Stimulated activated CD4-positive, alpha-beta T cell treated with anti-CD3 and anti-CD28 coated beads, Interleukin-1b, Interleukin-23, amount 100 ng/mL, for 24 hours (primary cell): ENCODE results near the gene FER1L5.

Source experiments
- DNase-seq, 4 experiments: peaks; one replicate each; pipeline ENCODE4 v3.0.0-alpha.2; 2020; ENCODE audit warnings: low read depth in 4 of 4, low spot score in 1 of 4

The FER1L5 gene

DNA sequence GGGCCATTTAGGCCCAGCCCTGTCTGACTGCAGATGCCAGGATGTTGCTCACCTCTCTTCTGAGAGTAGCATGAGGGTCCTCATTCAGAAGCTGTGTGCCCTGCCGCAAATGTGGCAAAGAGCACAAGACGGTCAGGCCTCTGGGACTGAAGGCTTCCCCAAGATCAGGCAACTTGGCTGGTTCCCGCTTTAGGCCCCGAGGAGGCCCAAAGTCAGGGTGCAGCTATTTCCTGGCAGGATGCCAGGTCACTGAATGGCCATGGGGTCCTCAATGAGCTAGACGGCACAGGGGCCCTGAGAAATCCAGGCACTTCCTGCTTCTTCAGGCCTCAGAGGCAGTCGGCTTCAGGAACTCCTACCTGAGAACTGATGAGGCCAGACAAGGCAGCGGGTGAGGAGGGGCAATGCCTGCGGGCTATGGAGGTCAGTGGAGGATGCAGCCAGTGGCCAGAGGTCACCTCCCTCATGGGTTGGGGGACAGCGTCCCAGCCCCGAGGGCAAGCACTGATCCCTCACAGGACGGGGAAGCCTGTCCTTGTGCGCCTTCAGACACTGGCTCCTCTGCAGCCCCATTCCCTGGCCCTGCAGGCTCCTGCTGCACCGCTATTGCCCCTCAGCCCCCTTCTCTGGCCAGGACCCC lies 52.4 kb downstream of the FER1L5 start:
- no peak for DNase-seq

DNA sequence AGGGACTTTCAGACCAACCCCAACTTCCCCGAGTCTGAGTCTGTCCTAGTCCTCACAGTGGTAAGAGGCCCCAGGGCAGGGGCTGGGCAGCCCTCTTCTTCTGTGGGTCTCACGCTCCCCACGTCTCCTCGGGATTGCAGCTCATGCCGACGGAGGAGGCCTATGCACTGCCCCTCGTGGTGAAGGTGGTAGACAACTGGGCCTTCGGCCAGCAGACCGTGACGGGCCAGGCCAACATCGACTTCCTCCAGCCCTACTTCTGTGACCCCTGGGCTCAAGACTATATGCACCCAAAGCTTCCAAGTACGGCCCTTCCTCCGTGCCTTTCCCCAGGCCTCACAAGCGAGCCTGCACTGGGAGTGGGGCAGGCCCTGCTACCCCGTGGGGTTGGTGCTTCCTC lies 53.0 kb downstream of the FER1L5 start:
- no peak for DNase-seq

DNA sequence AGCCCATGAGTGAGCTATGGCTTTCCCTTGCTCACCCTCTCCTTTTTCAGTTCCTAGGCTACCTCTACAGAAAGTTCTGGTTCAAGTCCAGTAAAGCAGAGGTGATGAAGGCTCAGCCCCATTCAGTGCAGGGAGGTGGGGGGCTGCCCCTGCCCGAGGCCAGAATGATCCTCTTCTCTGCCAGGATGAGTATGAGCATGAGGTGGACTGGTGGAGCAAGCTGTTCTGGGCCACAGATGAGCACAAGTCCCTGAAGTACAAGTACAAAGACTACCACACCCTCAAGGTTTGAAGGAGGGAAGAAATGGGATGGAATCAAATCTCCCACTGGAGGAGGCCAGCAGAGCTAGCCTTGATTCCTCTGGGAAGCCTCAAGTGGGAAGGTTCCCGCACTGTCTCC lies 54.9 kb downstream of the FER1L5 start:
- DNase-seq = no peak

DNA sequence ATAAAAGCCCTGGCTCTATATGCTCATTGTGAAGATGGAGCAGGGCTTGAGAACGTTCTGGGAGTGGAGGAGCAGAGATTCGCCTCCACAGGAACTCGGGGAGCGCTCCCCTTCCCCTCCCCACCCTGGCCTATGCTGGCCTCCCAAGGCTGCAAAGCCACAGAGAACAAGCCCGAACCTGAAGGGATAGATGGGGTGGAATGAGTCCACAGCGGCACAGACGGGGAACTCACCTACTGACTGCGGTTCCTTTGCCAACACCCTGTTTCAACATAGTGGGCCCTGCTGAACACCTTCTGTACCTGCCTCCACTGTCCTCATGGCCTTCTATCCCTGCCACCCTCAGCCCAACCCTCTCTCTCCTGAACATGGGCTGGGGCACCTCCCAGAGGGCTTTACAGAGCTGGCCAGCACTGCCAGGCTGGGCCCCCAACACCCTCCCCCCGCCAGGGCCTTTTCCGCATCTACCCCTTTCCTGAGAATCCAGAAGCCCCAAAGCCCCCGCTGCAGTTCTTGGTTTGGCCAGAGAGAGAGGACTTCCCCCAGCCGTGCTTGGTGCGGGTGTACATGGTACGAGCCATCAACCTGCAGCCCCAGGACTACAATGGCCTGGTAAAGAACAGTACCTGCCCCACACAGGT lies 55.8 kb downstream of the FER1L5 start:
- no peak for DNase-seq

DNA sequence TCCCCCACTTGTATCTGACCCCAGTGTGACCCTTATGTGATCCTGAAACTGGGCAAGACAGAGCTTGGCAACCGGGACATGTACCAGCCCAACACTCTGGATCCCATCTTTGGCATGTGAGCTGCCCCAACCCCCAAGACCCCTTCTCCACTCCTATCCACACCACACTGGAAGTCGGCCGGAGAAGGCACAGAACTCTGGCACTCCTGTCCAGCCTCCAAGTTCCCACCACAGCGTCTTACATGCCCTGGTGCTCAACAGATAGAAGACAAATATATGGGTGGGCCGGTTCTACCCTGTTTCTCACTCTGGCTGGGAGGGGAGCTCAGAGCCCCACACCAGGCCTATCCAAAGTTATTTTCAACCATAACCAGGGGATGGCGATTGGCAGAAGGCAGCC lies 56.5 kb downstream of the FER1L5 start:
- DNase-seq = no peak

DNA sequence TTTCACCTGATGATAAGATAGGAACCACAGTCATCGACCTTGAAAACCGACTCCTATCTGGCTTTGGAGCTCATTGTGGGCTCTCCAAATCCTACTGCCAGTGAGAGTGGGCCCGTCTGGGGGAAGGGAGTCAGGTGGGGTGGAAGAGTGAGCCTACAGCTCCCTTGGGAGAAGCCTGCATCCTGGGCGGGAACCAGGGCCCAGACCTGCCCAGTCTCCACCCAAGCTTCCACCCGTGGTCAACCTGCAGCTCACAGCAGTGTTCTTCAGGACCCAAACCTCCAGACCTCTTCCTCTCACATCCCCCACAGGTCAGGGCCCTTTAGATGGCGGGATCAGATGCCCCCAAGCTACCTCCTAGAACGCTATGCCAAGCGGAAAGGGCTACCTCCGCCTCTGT lies 57.1 kb downstream of the FER1L5 start:
- no peak for DNase-seq

DNA sequence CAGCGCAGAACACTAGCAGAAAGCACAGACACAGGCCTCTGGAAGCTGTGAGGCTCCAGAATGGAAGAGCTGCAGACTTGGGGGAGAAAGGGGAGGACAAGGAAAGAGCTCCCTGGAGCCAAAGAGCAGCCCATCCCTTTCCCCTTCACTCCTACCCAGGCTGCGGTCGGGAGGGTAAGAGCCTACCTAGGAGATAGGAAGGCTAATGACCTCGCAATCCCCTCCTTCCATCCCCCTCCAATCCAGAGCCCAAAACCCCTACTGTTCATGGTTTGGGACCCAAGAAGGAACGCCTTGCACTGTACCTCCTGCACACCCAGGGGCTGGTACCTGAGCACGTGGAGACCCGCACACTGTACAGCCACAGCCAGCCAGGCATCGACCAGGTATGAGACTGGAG lies 57.5 kb downstream of the FER1L5 start:
- no peak for DNase-seq

DNA sequence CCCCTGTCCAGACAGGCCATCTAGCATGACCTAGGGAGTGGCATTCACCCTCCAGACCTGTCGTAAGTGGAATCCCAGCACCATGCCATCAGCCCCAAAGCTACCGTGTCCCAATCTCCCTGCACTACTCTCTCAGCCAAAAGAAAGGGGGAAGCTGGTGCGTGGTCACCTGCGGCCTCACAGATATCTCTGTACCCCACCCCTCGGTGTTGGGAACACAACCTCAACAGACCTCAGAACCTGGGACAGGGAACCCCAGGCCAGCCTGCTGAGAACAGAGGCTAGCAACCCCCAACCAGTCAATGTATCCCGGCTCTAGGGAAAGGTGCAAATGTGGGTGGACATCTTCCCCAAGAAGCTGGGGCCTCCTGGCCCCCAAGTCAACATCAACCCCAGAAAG lies 59.1 kb downstream of the FER1L5 start:
- no peak for DNase-seq

DNA sequence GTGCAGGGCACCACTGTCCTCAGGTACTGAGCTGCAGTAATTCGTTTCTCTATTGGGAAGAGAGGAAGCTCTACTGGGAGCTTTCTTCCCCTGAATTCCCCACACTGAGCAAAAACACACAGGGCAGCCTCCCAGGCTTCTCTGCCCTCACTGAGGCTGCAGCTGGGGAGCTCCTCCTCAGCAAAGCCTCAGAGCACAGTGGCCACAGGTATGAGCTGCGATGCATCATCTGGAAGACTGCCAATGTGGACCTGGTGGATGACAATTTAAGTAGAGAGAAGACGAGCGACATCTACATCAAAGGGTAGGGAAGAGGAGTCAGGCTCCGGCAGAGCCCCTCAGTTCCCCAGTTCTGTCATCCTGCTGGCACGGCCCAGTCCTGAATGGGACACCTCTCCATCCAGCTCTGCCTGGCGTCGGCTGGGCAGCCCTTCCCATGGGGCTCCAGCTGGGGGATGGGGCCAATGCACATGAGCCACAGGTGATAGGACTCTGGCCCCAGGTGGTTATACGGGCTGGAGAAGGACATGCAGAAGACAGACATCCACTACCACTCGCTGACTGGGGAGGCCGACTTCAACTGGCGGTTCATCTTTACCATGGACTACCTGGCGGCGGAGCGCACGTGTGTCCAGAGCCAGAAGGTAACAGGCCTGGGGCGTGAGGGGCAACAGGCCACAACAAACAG lies 59.7 kb downstream of the FER1L5 start:
- no peak for DNase-seq

DNA sequence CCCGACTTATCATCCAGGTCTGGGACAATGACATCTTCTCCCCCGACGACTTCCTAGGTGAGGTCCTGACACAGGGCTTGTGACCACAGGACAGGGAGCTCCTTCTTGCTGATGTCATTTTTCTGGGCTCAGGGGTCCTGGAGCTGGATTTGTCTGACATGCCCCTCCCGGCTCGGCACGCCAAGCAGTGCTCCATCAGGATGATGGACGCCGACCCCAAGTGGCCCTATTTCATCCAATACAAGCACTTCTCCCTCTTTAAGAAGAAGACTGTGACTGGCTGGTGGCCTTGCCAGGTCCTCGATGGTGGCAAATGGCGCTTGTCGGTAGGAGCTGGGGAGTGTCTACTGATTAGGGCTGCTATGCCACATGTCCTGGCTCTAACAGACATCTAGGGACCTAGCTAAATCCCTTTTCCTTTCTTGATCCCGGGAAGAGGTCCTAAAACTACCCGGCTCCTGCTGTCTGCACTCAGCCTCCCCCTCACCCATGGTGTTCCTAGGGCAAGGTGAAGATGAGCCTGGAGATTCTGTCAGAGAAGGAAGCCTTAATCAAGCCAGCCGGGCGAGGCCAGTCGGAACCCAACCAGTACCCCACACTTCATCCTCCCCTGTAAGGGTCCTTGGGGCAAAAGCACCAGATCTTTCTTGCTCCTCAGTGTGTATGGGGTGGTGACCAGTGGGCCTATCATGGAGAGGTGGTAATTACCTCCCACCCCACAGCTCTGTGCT lies 60.6 kb downstream of the FER1L5 start:
- no peak for DNase-seq

DNA sequence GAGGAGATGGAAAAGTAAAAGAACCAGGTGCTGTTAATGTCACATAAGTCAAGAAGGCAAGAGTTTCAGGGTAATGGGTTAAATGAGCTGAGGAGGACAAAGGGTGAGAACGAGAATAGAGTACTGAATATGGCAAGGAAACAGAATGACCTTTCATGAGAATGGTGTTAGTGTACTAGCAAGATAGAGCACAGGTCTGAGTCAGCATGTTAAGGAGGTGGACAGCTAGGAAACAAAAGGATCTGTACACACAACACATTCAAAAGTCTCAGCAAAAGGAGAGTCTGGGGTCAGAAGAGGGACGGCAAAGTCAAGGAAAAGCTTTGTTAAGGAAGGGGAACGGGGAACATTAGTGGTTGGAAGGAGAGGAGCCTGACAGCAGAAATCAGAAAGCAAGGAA lies 68.4 kb downstream of the FER1L5 start:
- DNase-seq = no peak

DNA sequence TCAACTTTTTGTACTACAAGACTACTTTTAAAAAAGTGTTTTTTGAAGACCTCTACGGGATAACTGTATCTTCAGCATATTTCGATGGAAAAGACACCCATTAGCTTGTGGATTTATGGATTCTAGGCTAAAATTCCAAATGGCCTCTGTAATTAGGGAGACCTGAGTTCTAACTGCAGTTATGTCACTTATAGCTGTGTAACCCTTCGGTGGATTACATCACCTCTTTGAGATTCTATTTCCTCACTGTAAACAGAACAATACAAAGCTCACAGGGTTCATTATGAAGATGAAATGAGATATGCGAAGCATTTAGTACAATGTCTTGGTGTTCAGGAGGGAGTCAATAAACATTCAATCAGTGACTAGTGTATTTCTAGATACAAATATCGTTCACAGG lies 73.1 kb downstream of the FER1L5 start:
- no peak for DNase-seq

DNA sequence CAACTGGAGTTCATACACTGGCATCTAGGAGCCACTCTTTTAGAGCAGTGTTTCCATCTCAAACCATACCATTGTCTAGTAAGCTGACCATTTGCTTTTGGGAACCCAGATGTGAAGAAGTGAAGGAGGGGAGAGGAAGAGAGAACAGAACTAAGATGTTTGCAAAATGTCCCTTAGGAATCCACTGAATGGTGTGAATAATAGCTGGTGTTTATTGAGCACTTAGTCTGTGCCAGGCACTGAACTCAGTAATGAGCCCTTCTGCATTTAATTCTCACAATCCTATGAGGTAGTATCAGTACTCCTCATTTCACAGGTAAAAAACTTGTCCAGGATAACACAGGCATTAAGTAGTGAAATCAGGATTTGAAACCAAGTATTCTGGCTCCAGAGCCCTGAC lies 73.8 kb downstream of the FER1L5 start:
- DNase-seq = no peak

DNA sequence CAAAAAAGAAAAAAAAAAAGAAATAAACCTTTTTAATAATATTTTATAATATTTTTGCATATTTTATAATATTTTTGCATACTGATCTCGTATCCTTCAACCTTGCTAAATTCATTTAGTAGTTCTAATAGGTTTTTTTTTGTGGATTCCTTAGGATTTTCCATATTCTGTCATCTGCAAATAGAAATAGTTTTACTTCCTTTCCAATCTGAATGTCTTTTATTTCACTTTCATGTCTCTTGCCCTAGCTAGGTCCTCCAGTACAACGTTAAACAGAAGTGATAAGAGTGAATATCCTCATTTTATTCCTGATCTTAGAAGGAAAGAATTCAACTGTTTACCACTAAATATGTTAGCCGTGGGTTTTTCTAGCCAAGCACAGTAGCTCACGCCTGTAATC lies 83.6 kb downstream of the FER1L5 start:
- DNase-seq = no peak

DNA sequence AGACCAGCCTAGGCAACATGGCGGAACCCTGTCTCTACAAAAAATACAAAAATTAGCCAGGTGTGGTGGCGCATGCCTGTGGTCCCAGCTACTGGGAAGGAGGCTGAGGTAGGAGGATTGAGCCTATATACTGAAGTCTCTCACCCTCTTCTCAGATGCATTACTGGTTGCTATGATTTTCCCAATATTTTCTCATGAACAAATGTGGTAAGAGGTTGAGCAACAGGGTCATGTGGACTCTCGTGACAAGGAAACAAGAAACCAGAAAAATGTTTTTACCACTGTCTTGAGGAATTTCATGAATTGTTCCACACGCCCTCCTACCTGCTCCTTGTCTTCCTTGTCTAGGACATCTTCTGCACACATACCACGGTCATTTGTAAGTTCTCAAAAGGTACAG lies 84.9 kb downstream of the FER1L5 start:
- no peak for DNase-seq

DNA sequence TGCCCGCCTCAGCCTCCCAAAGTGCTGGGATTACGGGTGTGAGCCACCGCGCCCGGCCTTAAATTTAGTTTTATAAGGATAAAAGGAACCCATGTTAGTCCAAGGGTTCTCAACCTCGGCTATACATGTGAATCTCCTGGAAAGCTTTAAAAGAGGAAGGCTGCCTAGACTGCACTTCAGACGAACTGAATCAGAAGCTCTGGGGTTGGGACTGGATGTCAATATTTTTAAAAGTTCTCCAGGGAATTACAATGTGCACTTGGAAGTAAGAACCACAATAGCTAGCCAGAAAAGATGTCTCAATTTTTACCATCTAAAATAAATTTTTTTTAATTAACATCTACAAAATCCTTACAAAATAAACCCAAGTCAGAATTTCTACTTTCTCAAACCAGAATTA lies 87.2 kb downstream of the FER1L5 start:
- DNase-seq = no peak

DNA sequence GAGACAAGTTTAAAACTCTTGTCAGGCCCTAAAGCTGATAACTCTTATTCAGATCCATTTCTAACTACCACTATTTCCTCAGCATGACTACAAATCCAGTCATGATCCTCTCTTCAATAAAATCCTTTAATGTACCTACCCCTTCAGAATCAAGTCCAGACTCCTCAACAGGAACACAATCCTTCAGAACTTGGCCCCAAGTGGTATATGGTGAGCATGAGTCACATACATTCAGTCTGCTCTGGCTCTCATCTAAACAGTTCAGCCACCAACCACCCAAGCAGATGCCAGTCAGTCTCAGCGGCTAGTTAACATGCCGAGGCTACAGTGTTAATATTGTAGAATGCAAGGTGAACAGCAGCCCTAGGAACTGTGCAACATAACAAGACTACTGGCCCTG lies 87.6 kb downstream of the FER1L5 start:
- no peak for DNase-seq

DNA sequence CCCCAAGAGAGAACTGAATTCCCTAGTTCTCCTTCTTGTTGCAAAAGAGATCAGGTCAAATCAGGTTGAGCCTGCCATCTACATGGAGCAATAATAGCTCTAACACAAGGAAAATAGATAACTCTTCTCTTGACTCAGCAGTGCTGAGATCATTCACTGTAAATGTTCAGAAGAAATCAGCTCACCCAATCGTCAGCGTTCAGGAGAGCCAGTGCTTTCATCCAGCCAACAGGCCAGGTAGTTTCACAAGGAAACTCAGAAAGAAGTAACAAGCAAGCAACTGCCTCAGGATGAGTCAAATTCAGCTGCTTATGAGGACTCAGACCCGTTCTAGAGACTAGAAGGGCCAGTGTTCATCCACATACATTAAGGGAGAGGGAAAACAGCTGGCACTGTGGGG lies 91.4 kb downstream of the FER1L5 start:
- no peak for DNase-seq

DNA sequence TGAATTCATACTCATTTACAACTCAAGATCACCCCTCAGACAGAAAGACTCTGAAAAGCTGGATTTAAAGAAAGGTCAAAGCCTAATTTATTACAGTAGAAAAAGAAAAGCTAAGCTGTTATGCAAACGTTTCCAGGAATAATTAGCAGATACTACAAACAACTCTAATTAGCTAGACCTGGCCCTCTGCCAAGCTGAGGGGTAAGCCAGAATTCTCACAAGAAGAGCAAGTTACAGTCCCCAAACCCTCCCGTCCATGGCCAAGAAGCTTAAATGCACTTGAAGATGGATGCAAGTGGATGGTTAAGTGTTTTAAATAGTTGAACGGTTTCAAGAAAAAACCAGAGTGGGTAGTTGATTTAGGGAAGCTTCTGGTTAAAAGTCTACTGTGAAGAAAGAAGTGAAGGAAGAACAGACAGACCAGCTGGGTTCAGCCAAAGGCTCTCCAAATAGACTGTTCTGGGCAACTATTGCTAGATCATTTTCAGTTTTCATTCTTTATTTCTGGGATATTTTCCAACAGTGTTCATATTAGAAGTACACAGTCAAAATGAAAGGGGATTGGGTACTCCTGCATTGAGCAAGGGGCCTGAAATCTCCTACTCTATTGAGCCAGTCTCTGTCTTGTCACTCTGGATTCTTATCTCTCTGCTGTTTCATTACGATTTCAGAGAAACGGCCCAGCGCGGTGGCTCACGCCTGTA lies 92.5 kb downstream of the FER1L5 start:
- no peak for DNase-seq

DNA sequence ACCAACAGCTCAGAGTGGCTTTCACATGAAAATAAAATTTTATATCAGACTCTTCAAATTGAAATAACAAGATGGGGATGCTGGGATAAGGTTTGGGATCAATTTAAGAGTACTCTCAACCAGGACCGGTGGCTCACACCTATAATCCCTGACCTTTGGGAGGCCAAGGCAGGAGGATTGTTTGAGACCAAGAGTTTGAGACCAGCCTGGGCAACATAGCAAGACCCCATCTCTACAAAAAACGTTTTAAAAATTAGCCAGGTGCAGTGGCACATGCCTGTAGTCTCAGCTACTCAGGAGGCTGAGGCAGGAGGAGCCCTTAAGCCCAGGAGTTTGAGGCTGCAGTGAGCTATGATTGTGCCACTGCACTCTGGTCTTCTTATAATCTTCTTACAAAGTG lies 94.7 kb downstream of the FER1L5 start:
- DNase-seq = no peak

DNA sequence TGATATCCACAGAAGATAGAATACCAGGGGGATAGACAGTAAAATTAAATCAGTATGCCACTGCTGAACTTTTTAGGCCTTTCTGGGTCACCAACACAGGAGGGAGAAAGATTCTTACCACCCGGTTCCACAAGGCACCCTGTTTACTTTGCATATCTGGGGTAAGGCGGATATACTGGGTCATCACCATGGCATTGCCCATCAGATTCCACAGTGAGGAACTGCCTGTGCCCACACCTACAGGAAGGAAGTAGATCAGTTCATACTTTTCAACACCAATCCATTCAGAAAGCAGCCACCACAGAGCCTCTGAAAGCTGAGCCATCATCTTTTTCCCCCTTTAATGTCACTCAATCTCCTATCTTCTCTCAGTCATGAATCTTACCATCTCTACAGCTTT lies 95.3 kb downstream of the FER1L5 start:
- DNase-seq = no peak
